OCI-LY3 (cell line): Measurements from ENCODE around the gene BPIFA3.

ENCODE experiments used
- H2AFZ ChIP-seq: fragments of 200-600, 300-600 bp; shearing (Covaris generic); 2 replicates; pipeline ENCODE4 v1.6.0; 2014; ENCODE audit warnings: antibody characterized with exemption, low read depth, low read length
- H3K27ac ChIP-seq: fragments of 200-600, 300-600 bp; sonication (generic); 2 replicates; pipeline ENCODE4 v1.5.1; 2014; ENCODE audit warnings: mild to moderate bottlenecking, low read length, moderate library complexity, mixed read lengths
- H3K27me3 ChIP-seq: fragments of 200-600, 300-600 bp; sonication (generic); 2 replicates; pipeline ENCODE4 v1.6.1; 2014; ENCODE audit warnings: low read depth, low read length, mixed read lengths
- H3K36me3 ChIP-seq: fragments of 200-600, 300-600 bp; sonication (generic); replicated peaks from 2 replicates; pipeline ENCODE3; 2014; ENCODE audit warnings: low read depth, low read length, mixed read lengths
- H3K4me1 ChIP-seq: fragments of 300-600, 200-600 bp; sonication (generic); 2 replicates; pipeline ENCODE4 v1.6.1; 2014; ENCODE audit warnings: low read length, mixed read lengths
- H3K4me2 ChIP-seq: fragments of 200-600, 300-600 bp; sonication (generic); 2 replicates; pipeline ENCODE4 v1.6.1; 2014; ENCODE audit warnings: low read length, mixed read lengths
- H3K4me3 ChIP-seq: fragments of 300-600, 200-600 bp; sonication (generic); 2 replicates; pipeline ENCODE4 v1.5.1; 2014; ENCODE audit warnings: antibody characterized with exemption, mild to moderate bottlenecking, low read length, moderate library complexity
- H3K79me2 ChIP-seq: fragments of 300-600, 200-600 bp; shearing (Covaris generic); 2 replicates; pipeline ENCODE4 v1.6.1; 2014; ENCODE audit warnings: mild to moderate bottlenecking, low read length, mixed read lengths
- H3K9ac ChIP-seq: fragments of 300-600, 200-600 bp; shearing (Covaris generic); 2 replicates; pipeline ENCODE4 v1.6.0; 2014; ENCODE audit warnings: mild to moderate bottlenecking, low read length, moderate library complexity
- H3K9me3 ChIP-seq: fragments of 200-600, 300-600 bp; shearing (Covaris generic); 2 replicates; pipeline ENCODE4 v1.6.1; 2014; ENCODE audit warnings: low read length, mixed read lengths; ENCODE audit not compliant: insufficient read depth
- H4K20me1 ChIP-seq: fragments of 200-600, 300-600 bp; sonication (generic); 2 replicates; pipeline ENCODE4 v1.6.1; 2016; ENCODE audit warnings: low read length, mixed read lengths; ENCODE audit not compliant: insufficient read depth
- CTCF ChIP-seq: fragments of 200-600, 300-600 bp; sonication (generic); IDR thresholded peaks from 2 replicates; pipeline ENCODE4 v1.5.1; 2014; ENCODE audit warnings: antibody characterized with exemption, low read length, low read depth
- EZH2phosphoT487 ChIP-seq: fragments of 200-600 bp; shearing (Covaris generic); IDR thresholded peaks from 2 replicates; pipeline ENCODE4 v1.6.1; 2018; ENCODE audit warnings: antibody characterized with exemption, mixed run types, low read depth

BPIFA3 gene

GRCh38 chr20:33217052-33217451, at the start of gene BPIFA3:
BPIFA3 (plus strand) TSS chr20:33217352; CDS start chr20:33217537, 185 bp downstream.
- Histone ChIP-seq H3K27me3 (peaks cover 57% of the 10 kb centered on the region), H4K20me1 (no peaks in the 10 kb centered on the region), H2AFZ (no peak within 1 kb of the TSS), H3K9ac (no peak within 1 kb of the TSS), H3K4me2 (no peak within 1 kb of the TSS), H3K4me3 (no peak within 1 kb of the TSS), H3K27ac (no peak within 1 kb of the TSS), H3K36me3 (no peaks in the 10 kb centered on the region), H3K4me1 (no peaks in the 10 kb centered on the region), H3K79me2 (no peaks in the 10 kb centered on the region), H3K9me3 (no peaks in the 10 kb centered on the region)
- TF ChIP-seq CTCF (no peak), EZH2phosphoT487 (no peak)

- Histone ChIP-seq H2AFZ (no peak within 1 kb of the TSS), H3K79me2 (no peaks in the 10 kb centered on the region), H3K4me1 (no peaks in the 10 kb centered on the region), H3K9ac (no peak within 1 kb of the TSS), H3K4me2 (no peak within 1 kb of the TSS), H3K4me3 (no peak within 1 kb of the TSS), H3K27ac (no peak within 1 kb of the TSS), H4K20me1 (no peaks in the 10 kb centered on the region), H3K36me3 (no peaks in the 10 kb centered on the region), H3K27me3 (0 out of 2 replicates have a peak, but pooled peaks cover 10% of the 10 kb centered on the region), H3K9me3 (0 out of 2 replicates have a peak, but pooled peaks cover 3% of the 10 kb centered on the region)
- TF ChIP-seq EZH2phosphoT487: no peak
- no peak for TF ChIP-seq CTCF
Observed at GRCh38 chr20:33167859-33168258, 49.3 kb upstream of the BPIFA3 start, which contains the start of gene BPIFA2. BPIFA2 (plus strand) TSS chr20:33168159; CDS start chr20:33169146, 987 bp downstream.

GRCh38 chr20:33169176-33169794, 47.9 kb upstream of the BPIFA3 start:
- TF ChIP-seq CTCF (peak; percentile 61), EZH2phosphoT487 (no peak)
- H3K4me2 ChIP-seq: no peak overlapping the region
- no peaks in the 10 kb centered on the region for H4K20me1 ChIP-seq
- no peaks in the 10 kb centered on the region for H3K36me3 ChIP-seq
- no peak overlapping the region for H2AFZ ChIP-seq
- H3K4me1 ChIP-seq: no peaks in the 10 kb centered on the region
- no peak overlapping the region for H3K9ac ChIP-seq
- H3K9me3 ChIP-seq: 0 out of 2 replicates have a peak, but pooled peaks cover 3% of the 10 kb centered on the region
- H3K4me3 ChIP-seq: no peak overlapping the region
- H3K27ac ChIP-seq: no peak overlapping the region
- peaks cover 10% of the 10 kb centered on the region; the same call in 1 of the 2 replicates for H3K27me3 ChIP-seq
- H3K79me2 ChIP-seq: no peaks in the 10 kb centered on the region

GRCh38 chr20:33172781-33173180, 44.4 kb upstream of the BPIFA3 start:
- 0 out of 2 replicates have a peak, but pooled peaks cover 3% of the 10 kb centered on the region for H3K9me3 ChIP-seq
- no peaks in the 10 kb centered on the region for H3K79me2 ChIP-seq
- no peak for TF ChIP-seq EZH2phosphoT487
- no peak for TF ChIP-seq CTCF
- no peaks in the 10 kb centered on the region for H3K36me3 ChIP-seq
- no peak overlapping the region for H3K4me2 ChIP-seq
- H3K27ac ChIP-seq: no peak overlapping the region
- no peaks in the 10 kb centered on the region for H3K4me1 ChIP-seq
- H4K20me1 ChIP-seq: no peaks in the 10 kb centered on the region
- no peak overlapping the region for H3K9ac ChIP-seq
- no peak overlapping the region for H3K4me3 ChIP-seq
- peaks cover 8% of the 10 kb centered on the region for H3K27me3 ChIP-seq
- H2AFZ ChIP-seq: no peak overlapping the region
